Epithelial cell of proximal tubule (primary cell): ENCODE data around the gene ASTL. TPM values are rescaled to one million over a fixed set of nuclear protein-coding genes. Genes with fewer than 3 reads are reported as not detected.
A peak's percentile ranks its signal among the peaks of the same experiment; 100 is the strongest.
"Not testable (repeated sequence)": the region's sequence is repeated elsewhere in the genome, so short reads cannot be mapped to it uniquely, and the experiment has no call there.

Experiments used
- DNase-seq: peaks from one replicate; pipeline ENCODE4 v3.0.0-alpha.2; 2011; ENCODE audit warnings: low read depth
- H3K4me3 ChIP-seq: 2 replicates; pipeline ENCODE4 v1.5.1; 2011; ENCODE audit warnings: low read depth, mild to moderate bottlenecking, low read length
- total RNA-seq: library from RNA; depleted of rRNA; stranded (reverse); fragments of >200 nt; gene quantifications from 2 replicates; pipeline ENCODE4 v1.2.3, GENCODE V29; 2015
- TF ChIP-seq, protein P1 (sequence below): conservative IDR thresholded peaks from 2 replicates; pipeline ENCODE4 v1.5.1; 2012; ENCODE audit warnings: low read depth, mild to moderate bottlenecking, low read length

The ASTL gene
- total RNA-seq, 1 donor from 2014 or later = not detected

DNA sequence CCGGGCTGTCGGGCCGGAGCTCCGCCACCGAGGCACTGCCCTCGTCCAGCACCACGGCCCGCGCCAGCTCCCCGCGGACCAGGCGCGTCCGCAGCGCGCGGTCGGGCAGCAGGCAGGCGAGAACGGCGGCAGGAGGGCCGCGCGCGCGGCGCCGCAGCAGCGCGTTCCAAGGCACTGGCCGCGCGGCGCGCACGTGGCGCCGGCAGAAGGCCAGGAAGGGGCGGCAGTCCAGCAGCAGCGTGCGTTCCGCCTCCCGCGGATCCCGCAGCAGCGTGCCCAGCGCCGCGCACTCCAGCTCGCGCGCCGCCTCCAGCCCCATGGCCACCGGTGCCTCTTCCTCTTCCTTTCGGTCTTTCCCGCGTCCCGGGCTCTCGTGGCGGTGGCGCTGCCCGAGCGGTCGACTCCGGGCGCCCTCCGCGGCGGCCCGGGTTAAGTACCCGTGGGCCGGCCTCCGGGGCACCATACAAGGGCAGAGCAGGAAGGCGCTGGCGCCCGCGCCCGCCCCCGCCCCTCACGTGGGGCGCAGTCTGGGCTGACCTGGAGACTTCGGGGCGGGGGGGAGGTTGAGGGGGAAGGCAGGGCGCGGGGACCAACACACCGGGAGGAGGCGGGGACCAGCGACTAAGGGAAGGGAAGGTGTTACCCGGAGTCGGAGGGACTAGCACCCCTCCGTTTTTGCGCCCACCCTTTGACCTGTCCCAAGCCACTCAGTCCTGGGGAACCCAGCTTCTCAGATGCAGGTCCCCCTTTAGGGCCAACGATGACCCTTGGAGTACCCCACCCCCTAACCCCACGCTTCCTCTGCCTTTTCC lies 6.9 kb upstream of the ASTL start, which contains the start of gene DUSP2:
Gene DUSP2 (minus strand): TSS at position 405 of the 812 bp plus-strand sequence. CDS start 86 bp downstream, at position 319.
- no peak for DNase-seq

DNA sequence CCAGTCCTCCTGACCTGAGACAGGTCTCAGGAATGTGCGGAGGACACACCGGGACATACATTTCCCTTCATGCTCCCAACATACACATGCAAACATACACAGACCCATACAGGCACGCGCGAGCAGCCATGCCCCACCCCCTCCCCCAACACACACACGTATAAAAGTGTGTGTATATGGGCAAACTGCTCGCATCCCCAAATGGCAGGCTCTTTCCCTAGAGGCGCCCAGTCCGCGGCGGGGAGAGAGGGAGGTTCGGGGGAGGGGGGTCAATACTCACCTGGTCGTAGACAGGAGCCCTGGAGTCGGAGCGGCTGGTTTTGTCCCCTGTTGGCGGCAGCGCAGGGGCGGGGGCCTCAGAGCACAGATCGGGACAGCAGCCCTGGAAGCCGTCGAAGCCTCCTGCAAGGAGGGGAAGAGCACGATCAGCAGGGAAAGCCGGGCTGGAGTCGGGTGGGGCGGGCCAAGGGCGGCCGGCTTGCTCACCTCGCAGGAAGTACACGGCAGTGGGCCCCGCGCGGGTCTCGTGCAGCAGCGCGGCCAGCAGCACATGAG lies 6.3 kb upstream of the ASTL start:
- H3K4me3 ChIP-seq = peak overlapping the region; percentile 41
- TF ChIP-seq, protein P1, sequence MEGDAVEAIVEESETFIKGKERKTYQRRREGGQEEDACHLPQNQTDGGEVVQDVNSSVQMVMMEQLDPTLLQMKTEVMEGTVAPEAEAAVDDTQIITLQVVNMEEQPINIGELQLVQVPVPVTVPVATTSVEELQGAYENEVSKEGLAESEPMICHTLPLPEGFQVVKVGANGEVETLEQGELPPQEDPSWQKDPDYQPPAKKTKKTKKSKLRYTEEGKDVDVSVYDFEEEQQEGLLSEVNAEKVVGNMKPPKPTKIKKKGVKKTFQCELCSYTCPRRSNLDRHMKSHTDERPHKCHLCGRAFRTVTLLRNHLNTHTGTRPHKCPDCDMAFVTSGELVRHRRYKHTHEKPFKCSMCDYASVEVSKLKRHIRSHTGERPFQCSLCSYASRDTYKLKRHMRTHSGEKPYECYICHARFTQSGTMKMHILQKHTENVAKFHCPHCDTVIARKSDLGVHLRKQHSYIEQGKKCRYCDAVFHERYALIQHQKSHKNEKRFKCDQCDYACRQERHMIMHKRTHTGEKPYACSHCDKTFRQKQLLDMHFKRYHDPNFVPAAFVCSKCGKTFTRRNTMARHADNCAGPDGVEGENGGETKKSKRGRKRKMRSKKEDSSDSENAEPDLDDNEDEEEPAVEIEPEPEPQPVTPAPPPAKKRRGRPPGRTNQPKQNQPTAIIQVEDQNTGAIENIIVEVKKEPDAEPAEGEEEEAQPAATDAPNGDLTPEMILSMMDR = no peak
- DNase-seq = no peak

More for the DNA sequence above, 6.9 kb upstream of the ASTL start, which contains the start of gene DUSP2:
- H3K4me3 ChIP-seq = peak within 1 kb of the TSS; percentile 49
- TF ChIP-seq, protein P1 = no peak

GRCh38 chr2:96143848-96144480 lies 5.7 kb upstream of the ASTL start:
- no peak overlapping the region for H3K4me3 ChIP-seq
- DNase-seq = no peak
- TF ChIP-seq, protein P1 = no peak

- no peak for DNase-seq
- H3K4me3 ChIP-seq = no peak overlapping the region
- TF ChIP-seq, protein P1 = no peak
Observed at GRCh38 chr2:96143231-96143847, 5.0 kb upstream of the ASTL start.

DNA sequence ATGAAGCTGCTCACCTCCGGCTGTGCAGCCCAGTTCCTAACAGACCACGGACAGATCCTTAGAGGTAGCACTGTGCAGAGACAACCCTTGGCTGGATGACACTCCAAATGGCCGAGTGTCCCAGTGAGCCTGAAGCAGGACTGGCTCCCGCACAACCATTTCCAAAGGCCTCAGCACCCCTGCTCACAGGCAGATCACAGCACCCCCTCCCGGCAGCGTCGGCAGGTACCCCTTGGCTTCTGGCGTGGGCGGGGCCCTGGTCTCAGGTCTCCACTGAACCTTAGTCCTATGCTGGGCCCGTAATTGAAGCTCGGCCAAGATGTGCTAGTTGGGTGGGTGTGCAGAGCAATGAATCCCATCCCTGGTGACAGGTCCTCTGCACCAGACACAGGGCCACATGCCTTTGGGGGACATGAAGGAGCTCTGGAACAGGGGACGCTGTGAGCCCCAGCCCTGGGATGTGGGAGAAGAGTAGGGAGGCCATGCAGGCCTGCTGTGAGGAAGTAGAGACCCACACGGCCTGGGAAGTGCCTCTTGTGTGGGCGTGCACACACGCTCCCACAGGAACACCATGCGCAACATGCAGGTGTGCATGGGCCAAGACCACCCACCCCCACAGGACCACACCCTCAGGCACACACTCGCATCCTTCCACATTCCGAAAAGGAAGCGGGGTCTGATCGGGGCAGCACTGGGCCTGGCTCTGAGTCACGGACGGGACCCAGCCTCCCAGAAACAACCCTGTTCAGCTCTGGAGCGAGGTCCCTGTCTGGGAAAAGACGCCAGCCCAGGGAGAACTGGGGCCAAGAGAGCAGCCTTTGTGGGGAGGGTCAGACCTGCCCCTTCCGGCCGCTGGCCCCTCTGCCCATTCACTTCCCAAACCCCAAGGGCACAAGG lies 4.2 kb upstream of the ASTL start:
- no peak overlapping the region for H3K4me3 ChIP-seq
- TF ChIP-seq, protein P1 = peak; percentile 7
- no peak for DNase-seq

GRCh38 chr2:96141624-96141967 lies 3.3 kb upstream of the ASTL start:
- not testable (repeated sequence) for H3K4me3 ChIP-seq, DNase-seq
